ENCODE measurements around the gene KCNK5.

DNA sequence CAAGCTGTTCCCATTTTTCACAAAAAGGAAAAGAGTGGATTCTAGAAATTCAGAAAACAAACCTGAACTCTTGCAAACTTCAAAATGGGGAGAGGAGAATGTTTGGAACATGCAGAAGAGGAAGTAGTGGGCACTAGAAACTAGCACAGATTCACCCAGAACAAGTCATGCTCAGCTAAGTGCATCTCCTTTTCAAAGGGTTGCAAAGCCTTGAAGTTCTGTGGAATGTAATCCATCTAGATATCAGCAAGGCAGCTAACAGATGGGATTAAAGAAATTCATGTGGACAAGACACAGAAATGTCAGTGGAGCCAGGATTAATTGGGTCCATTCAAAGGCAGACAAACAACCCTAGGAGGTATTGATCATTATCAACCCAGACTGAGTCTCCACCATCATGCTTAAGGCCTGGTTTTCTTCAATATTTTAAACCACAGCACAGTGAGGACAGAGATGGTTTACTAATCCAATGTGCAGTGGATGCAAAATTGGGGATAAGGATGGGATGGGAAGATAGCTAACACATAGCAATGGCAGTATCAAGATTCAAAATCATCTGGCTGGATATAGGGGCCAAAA is 31.3 kb downstream of the KCNK5 start:
- TF ChIP-seq, protein P1, sequence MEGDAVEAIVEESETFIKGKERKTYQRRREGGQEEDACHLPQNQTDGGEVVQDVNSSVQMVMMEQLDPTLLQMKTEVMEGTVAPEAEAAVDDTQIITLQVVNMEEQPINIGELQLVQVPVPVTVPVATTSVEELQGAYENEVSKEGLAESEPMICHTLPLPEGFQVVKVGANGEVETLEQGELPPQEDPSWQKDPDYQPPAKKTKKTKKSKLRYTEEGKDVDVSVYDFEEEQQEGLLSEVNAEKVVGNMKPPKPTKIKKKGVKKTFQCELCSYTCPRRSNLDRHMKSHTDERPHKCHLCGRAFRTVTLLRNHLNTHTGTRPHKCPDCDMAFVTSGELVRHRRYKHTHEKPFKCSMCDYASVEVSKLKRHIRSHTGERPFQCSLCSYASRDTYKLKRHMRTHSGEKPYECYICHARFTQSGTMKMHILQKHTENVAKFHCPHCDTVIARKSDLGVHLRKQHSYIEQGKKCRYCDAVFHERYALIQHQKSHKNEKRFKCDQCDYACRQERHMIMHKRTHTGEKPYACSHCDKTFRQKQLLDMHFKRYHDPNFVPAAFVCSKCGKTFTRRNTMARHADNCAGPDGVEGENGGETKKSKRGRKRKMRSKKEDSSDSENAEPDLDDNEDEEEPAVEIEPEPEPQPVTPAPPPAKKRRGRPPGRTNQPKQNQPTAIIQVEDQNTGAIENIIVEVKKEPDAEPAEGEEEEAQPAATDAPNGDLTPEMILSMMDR (IDR thresholded peaks at IDR 0.05), result no peak
- TF ChIP-seq POLR2A (IDR thresholded peaks at IDR 0.05), result no peak
